Mesodermal cell (in vitro differentiated cells): Measurements from ENCODE around the gene DUSP18. TPM values are rescaled to one million over a fixed set of nuclear protein-coding genes. Genes with fewer than 3 reads are reported as not detected.
A peak's percentile ranks its signal among the peaks of the same experiment; 100 is the strongest.
"Not testable (repeated sequence)": the region's sequence is repeated elsewhere in the genome, so short reads cannot be mapped to it uniquely, and the experiment has no call there.

Experiments used
- H3K27ac ChIP-seq: 2 replicates; pipeline ENCODE4 v1.7.0; 2013; ENCODE audit warnings: mild to moderate bottlenecking, low read depth, low read length, moderate library complexity; ENCODE audit not compliant: severe bottlenecking
- H3K36me3 ChIP-seq: 2 replicates; pipeline ENCODE4 v1.7.1; 2013; ENCODE audit warnings: mild to moderate bottlenecking, low read length, moderate library complexity; ENCODE audit not compliant: control insufficient read depth, insufficient read depth
- H3K4me1 ChIP-seq: one replicate; pipeline ENCODE4 v1.7.1; 2013; ENCODE audit warnings: mild to moderate bottlenecking, low read length; ENCODE audit not compliant: insufficient read depth, control insufficient read depth, poor library complexity, severe bottlenecking
- H3K4me3 ChIP-seq: 2 replicates; pipeline ENCODE4 v1.7.0; 2013; ENCODE audit warnings: low read length, control low read depth, mild to moderate bottlenecking; ENCODE audit not compliant: insufficient read depth, poor library complexity, severe bottlenecking; ENCODE audit errors: extremely low read depth
- H3K9me3 ChIP-seq: 2 replicates; pipeline ENCODE4 v1.7.1; 2013; ENCODE audit warnings: mild to moderate bottlenecking, low read length, moderate library complexity; ENCODE audit not compliant: control insufficient read depth
- WGBS, 2 experiments: methylation state at CpG; one replicate each; pipeline ENCODE4 v1.1.5; 2013; ENCODE audit warnings: missing lambda C conversion rate in 2 of 2; ENCODE audit not compliant: insufficient coverage in 2 of 2; 5-methylcytosine and 5-hydroxymethylcytosine counted together
- polyA plus RNA-seq, 2 experiments: library from polyadenylated mRNA; stranded (reverse); fragments of 50-300 nt; gene quantifications; one replicate each; pipeline ENCODE4 v1.2.3, GENCODE V29; 2013

Gene DUSP18
- 7.0 TPM for polyA plus RNA-seq (2013, experiment 1 of 2)
- polyA plus RNA-seq (2013, experiment 2 of 2) = 4.6 TPM

- WGBS, 2 experiments = 0 to 1% methylated on average over 65 to 77 of the region's 77 CpGs
- no peaks in the 10 kb centered on the region for H3K36me3 ChIP-seq
- H3K27ac ChIP-seq = peak within 1 kb of the TSS; percentile 41
- peak within 1 kb of the TSS; percentile 61 for H3K4me3 ChIP-seq
- no peaks in the 10 kb centered on the region for H3K9me3 ChIP-seq
- peaks cover 5% of the 10 kb centered on the region for H3K4me1 ChIP-seq
Observed at GRCh38 chr22:30667494-30668385, at the start of gene DUSP18. DUSP18 (minus strand) TSS chr22:30667875; CDS start chr22:30664003, 3,872 bp downstream.

- Histone ChIP-seq H3K4me3 (no peak overlapping the region), H3K4me1 (no peaks in the 10 kb centered on the region), H3K36me3 (no peaks in the 10 kb centered on the region), H3K27ac (no peak overlapping the region), H3K9me3 (no peaks in the 10 kb centered on the region)
- WGBS, 2 experiments = no CpG with 5 or more reads among the region's 2 CpGs
Observed at GRCh38 chr22:30714062-30714461, 46.4 kb upstream of the DUSP18 start.

GRCh38 chr22:30712094-30712493 is 44.4 kb upstream of the DUSP18 start:
- 80 to 92% methylated on average over 1 of the region's 1 CpG for WGBS, 2 experiments
- Histone ChIP-seq H3K4me3 (no peak overlapping the region), H3K9me3 (no peaks in the 10 kb centered on the region)

GRCh38 chr22:30709980-30710379 is 42.3 kb upstream of the DUSP18 start:
- 85 to 92% methylated on average over 5 to 6 of the region's 6 CpGs for WGBS, 2 experiments
- H3K36me3 ChIP-seq, H3K4me1 ChIP-seq, H3K27ac ChIP-seq, H3K9me3 ChIP-seq, H3K4me3 ChIP-seq: not testable (repeated sequence)

More at GRCh38 chr22:30712094-30712493, 44.4 kb upstream of the DUSP18 start:
- no peak overlapping the region for H3K27ac ChIP-seq
- H3K4me1 ChIP-seq = no peaks in the 10 kb centered on the region
- H3K36me3 ChIP-seq = no peaks in the 10 kb centered on the region

- Histone ChIP-seq H3K9me3 (no peaks in the 10 kb centered on the region), H3K27ac (no peak overlapping the region), H3K4me3 (no peak overlapping the region), H3K4me1 (peaks cover 3% of the 10 kb centered on the region), H3K36me3 (no peaks in the 10 kb centered on the region)
- WGBS, 2 experiments = 63 to 64% methylated on average over 7 to 10 of the region's 11 CpGs
Observed at GRCh38 chr22:30705710-30706651, 38.3 kb upstream of the DUSP18 start.

GRCh38 chr22:30704978-30705377 is 37.3 kb upstream of the DUSP18 start:
- Histone ChIP-seq H3K36me3 (no peaks in the 10 kb centered on the region), H3K27ac (no peak overlapping the region), H3K4me1 (peaks cover 3% of the 10 kb centered on the region), H3K9me3 (no peaks in the 10 kb centered on the region), H3K4me3 (no peak overlapping the region)
- WGBS, 2 experiments = 90 to 91% methylated on average over 1 to 3 of the region's 5 CpGs

- no peak overlapping the region for H3K4me3 ChIP-seq
- H3K4me1 ChIP-seq = peaks cover 3% of the 10 kb centered on the region
- H3K36me3 ChIP-seq = no peaks in the 10 kb centered on the region
- H3K9me3 ChIP-seq = no peaks in the 10 kb centered on the region
- no CpG with 5 or more reads among the region's 1 CpG for WGBS, 2 experiments
- H3K27ac ChIP-seq = no peak overlapping the region
Observed at GRCh38 chr22:30702856-30703255, 35.2 kb upstream of the DUSP18 start.

GRCh38 chr22:30701872-30702271 is 34.2 kb upstream of the DUSP18 start:
- Histone ChIP-seq H3K4me1 (peaks cover 3% of the 10 kb centered on the region), H3K4me3 (no peak overlapping the region), H3K9me3 (no peaks in the 10 kb centered on the region), H3K36me3 (no peaks in the 10 kb centered on the region), H3K27ac (no peak overlapping the region)
- 100% methylated on average over 1 of the region's 1 CpG for WGBS, 2 experiments

GRCh38 chr22:30697975-30698374 is 30.3 kb upstream of the DUSP18 start:
- no peaks in the 10 kb centered on the region for H3K36me3 ChIP-seq
- WGBS, 2 experiments = 96 to 98% methylated on average over 3 to 7 of the region's 7 CpGs
- peaks cover 6% of the 10 kb centered on the region for H3K4me1 ChIP-seq
- H3K9me3 ChIP-seq = no peaks in the 10 kb centered on the region
- H3K4me3 ChIP-seq = no peak overlapping the region
- H3K27ac ChIP-seq = no peak overlapping the region

- H3K9me3 ChIP-seq = no peaks in the 10 kb centered on the region
- H3K4me1 ChIP-seq = peaks cover 3% of the 10 kb centered on the region
- 94 to 96% methylated on average over 6 to 7 of the region's 7 CpGs for WGBS, 2 experiments
- no peak overlapping the region for H3K27ac ChIP-seq
- H3K36me3 ChIP-seq = no peaks in the 10 kb centered on the region
- no peak overlapping the region for H3K4me3 ChIP-seq
Observed at GRCh38 chr22:30695871-30696655, 28.4 kb upstream of the DUSP18 start.
